KG1 (cell line): ENCODE measurements around the gene PCDHB2.
"Not testable (repeated sequence)": the region's sequence is repeated elsewhere in the genome, so short reads cannot be mapped to it uniquely, and the experiment has no call there.

Experiments
- DNase-seq: peaks from one replicate; lab custom pipeline; 2025; lab: John Stamatoyannopoulos, UW

PCDHB2 gene

GRCh38 chr5:141135718-141136266 is 41.4 kb downstream of the PCDHB2 start:
- no peak for DNase-seq

- DNase-seq = not testable (repeated sequence)
Measured at GRCh38 chr5:141137346-141137745, 42.9 kb downstream of the PCDHB2 start.
